Measurements from ENCODE around the gene ASTN1.

The ASTN1 gene

GRCh38 chr1:177133977-177134538 lies 30.5 kb downstream of the ASTN1 start:
- TF ChIP-seq CTCF (conservative IDR thresholded peaks at IDR 0.05; ENCODE audit: control insufficient read depth, insufficient read depth, low read depth, low read length) = no peak
- H3K4me3 ChIP-seq (ENCODE audit: control insufficient read depth, low read depth, low read length) = no peak overlapping the region
- no peak for DNase-seq (ENCODE audit: low read depth)

GRCh38 chr1:177132141-177132540 lies 32.4 kb downstream of the ASTN1 start:
- DNase-seq (ENCODE audit: low read depth) = no peak
- TF ChIP-seq CTCF (conservative IDR thresholded peaks at IDR 0.05; ENCODE audit: control insufficient read depth, insufficient read depth, low read depth, low read length) = no peak
- no peak overlapping the region for H3K4me3 ChIP-seq (ENCODE audit: control insufficient read depth, low read depth, low read length)

- no peak overlapping the region for H3K4me3 ChIP-seq (ENCODE audit: control insufficient read depth, low read depth, low read length)
- TF ChIP-seq CTCF (conservative IDR thresholded peaks at IDR 0.05; ENCODE audit: control insufficient read depth, insufficient read depth, low read depth, low read length) = no peak
- DNase-seq (ENCODE audit: low read depth) = no peak
Observed at GRCh38 chr1:177131723-177132122, 32.8 kb downstream of the ASTN1 start.

GRCh38 chr1:177130451-177130945 lies 34.0 kb downstream of the ASTN1 start:
- no peak overlapping the region for H3K4me3 ChIP-seq (ENCODE audit: control insufficient read depth, low read depth, low read length)
- no peak for DNase-seq (ENCODE audit: low read depth)
- TF ChIP-seq CTCF (conservative IDR thresholded peaks at IDR 0.05; ENCODE audit: control insufficient read depth, insufficient read depth, low read depth, low read length) = no peak

DNA sequence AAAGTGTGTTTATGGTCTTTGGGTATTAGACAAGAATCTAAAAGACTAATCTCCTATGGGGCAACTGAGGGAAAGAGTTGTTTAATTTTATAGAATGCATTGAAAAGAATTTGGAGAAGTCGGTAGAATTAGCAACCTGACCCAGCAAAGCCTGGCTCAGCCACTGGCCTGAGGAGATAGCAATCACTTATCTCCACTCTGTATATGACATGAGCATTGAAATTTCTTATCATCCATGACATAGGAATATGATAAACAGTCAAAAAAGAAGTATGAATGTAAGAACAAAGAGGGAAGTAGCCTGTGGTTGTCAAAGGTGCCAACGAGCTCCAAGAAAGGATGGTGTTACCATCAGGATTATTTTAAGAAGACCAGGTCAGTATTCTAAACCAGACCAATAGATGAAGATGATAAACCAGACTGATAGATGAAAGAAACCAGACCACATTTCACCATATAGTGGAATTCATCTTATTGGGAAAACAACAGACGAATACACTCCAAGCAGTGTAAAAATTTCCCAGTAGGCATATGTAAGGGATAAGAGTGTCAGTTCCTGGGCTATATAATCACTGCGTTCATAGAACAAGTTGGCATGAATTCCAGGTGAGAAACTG lies 35.7 kb downstream of the ASTN1 start:
- TF ChIP-seq CTCF (conservative IDR thresholded peaks at IDR 0.05; ENCODE audit: control insufficient read depth, insufficient read depth, low read depth, low read length) = no peak
- DNase-seq (ENCODE audit: low read depth) = no peak
- no peak overlapping the region for H3K4me3 ChIP-seq (ENCODE audit: control insufficient read depth, low read depth, low read length)

DNA sequence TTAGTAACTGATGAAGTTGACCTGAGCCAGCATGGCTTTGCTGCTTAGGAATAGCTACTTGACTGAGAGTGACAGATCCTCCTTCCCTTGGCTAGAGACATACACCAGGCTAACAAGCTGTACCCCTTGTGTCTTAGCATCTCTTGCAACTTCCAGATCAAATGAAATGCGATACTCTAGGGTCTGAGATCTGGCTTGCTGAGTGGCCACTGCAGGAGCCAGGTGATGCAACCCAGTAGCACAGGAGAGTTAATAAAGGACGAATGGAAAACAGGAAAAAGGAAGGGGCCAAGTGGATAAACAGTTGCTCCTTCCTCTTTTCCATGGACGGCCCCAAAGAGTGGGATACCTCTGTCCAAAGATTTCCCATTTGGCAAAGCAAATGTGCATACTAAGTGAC lies 38.2 kb downstream of the ASTN1 start:
- DNase-seq (ENCODE audit: low read depth) = no peak
- no peak overlapping the region for H3K4me3 ChIP-seq (ENCODE audit: control insufficient read depth, low read depth, low read length)
- no peak for TF ChIP-seq CTCF (conservative IDR thresholded peaks at IDR 0.05; ENCODE audit: control insufficient read depth, insufficient read depth, low read depth, low read length)

All from fibroblast of mammary gland (primary cell).